Left cardiac atrium (tissue), 4 donors: ENCODE data around the gene CSTA. TPM values are rescaled to one million over a fixed set of nuclear protein-coding genes. Genes with fewer than 3 reads are reported as not detected.

ENCODE experiments used
- ATAC-seq, 2 donors: fragments of 200-7000 bp; cut with Tn5 transposase; one replicate each; pipeline ENCODE4 v1.9.1; 2020; ENCODE audit warnings: mild to moderate bottlenecking in 2 of 2, moderate library complexity in 2 of 2
- DNase-seq: peaks from one replicate; pipeline ENCODE4 v3.0.0-alpha.2; 2020
- intact Hi-C, 2 donors: fragments of 100-400 bp; cut with DNase I; formaldehyde crosslinking; loops; one replicate each; pipeline versions ENCODE4 v1.14.1 to v1.15.1; 2022 to 2023
- total RNA-seq, 2 donors: library from RNA; stranded (reverse); fragmentation: NEBNext Ultra II Directional; extraction: Animal tissue kit (Norgen Biotek cat#: 25700); gene quantifications; one replicate each; pipeline ENCODE4 v1.2.1, GENCODE V29; 2021
- donor health status: DM: no; HTN: yes; CAD: no.
- donor health status: DM: no; HTN: yes; CAD: no; lungs with severe emphysema.
- donor health status: DM: yes; HTN: yes; CAD: no.
- donor health status: Dilated cardiomyopathy.

Gene CSTA
- total RNA-seq, 2 donors from 2014 or later = 3.8 to 9.3 TPM

- ATAC-seq (no peak), DNase-seq (no peak)
- intact Hi-C loops = no loop called here
Measured at GRCh38 chr3:122316368-122316767, 8.7 kb upstream of the CSTA start.

- intact Hi-C loops = no loop called here
- DNase-seq = no peak
- no peak for ATAC-seq
Measured at GRCh38 chr3:122318620-122319019, 6.4 kb upstream of the CSTA start.

- no peak for DNase-seq
- intact Hi-C loops = no loop called here
Measured at GRCh38 chr3:122322095-122323075, 2.7 kb upstream of the CSTA start.

GRCh38 chr3:122325769-122326168, 721 bp downstream of the CSTA start:
- intact Hi-C loops = no loop called here
- DNase-seq (no peak), ATAC-seq (no peak)

More at GRCh38 chr3:122322095-122323075, 2.7 kb upstream of the CSTA start:
- ATAC-seq = no peak

GRCh38 chr3:122331886-122332285, 6.8 kb downstream of the CSTA start:
- intact Hi-C loops = no loop called here
- DNase-seq (no peak), ATAC-seq (no peak)

- intact Hi-C loops = no loop called here
- no peak for ATAC-seq
Measured at GRCh38 chr3:122332551-122332950, 7.5 kb downstream of the CSTA start.

GRCh38 chr3:122342803-122343202, 17.8 kb downstream of the CSTA start:
- intact Hi-C loops = no loop called here
- no peak for DNase-seq
- no peak for ATAC-seq

More at GRCh38 chr3:122332551-122332950, 7.5 kb downstream of the CSTA start:
- DNase-seq = no peak

- intact Hi-C loops = no loop called here
- DNase-seq (no peak), ATAC-seq (no peak)
Measured at GRCh38 chr3:122343654-122344053, 18.6 kb downstream of the CSTA start.

GRCh38 chr3:122349171-122349570, 24.1 kb downstream of the CSTA start:
- intact Hi-C loops = no loop called here
- no peak for ATAC-seq
- DNase-seq = no peak

- intact Hi-C loops = no loop called here
- DNase-seq = no peak
- ATAC-seq = no peak
Measured at GRCh38 chr3:122350814-122351418, 25.9 kb downstream of the CSTA start.

GRCh38 chr3:122351612-122352011, 26.6 kb downstream of the CSTA start:
- no peak for DNase-seq
- intact Hi-C loops = no loop called here
- no peak for ATAC-seq

- ATAC-seq (peak; percentile 59 to 85), DNase-seq (no peak)
- intact Hi-C loops = no loop called here
Measured at GRCh38 chr3:122353215-122353614, 28.2 kb downstream of the CSTA start.

GRCh38 chr3:122353893-122354401, 28.9 kb downstream of the CSTA start:
- ATAC-seq (no peak), DNase-seq (no peak)
- intact Hi-C loops = no loop called here

GRCh38 chr3:122355612-122356011, 30.6 kb downstream of the CSTA start:
- DNase-seq = no peak
- no peak for ATAC-seq
- intact Hi-C loops = no loop called here

- intact Hi-C loops = no loop called here
- no peak for DNase-seq
Measured at GRCh38 chr3:122356402-122356801, 31.4 kb downstream of the CSTA start.

GRCh38 chr3:122357828-122358702, 33.0 kb downstream of the CSTA start:
- no peak for ATAC-seq
- DNase-seq = no peak
- intact Hi-C loops = no loop called here

More at GRCh38 chr3:122356402-122356801, 31.4 kb downstream of the CSTA start:
- ATAC-seq = peak in 1 of 2 donors; percentile 51

- ATAC-seq (no peak), DNase-seq (no peak)
- intact Hi-C loops = no loop called here
Measured at GRCh38 chr3:122358703-122359032, 33.6 kb downstream of the CSTA start.

GRCh38 chr3:122362026-122362425, 37.0 kb downstream of the CSTA start:
- no peak for DNase-seq
- intact Hi-C loops = no loop called here

GRCh38 chr3:122364490-122364889, 39.4 kb downstream of the CSTA start:
- DNase-seq (no peak), ATAC-seq (no peak)
- intact Hi-C loops = no loop called here

More at GRCh38 chr3:122362026-122362425, 37.0 kb downstream of the CSTA start:
- no peak for ATAC-seq
